Measurements from ENCODE around the gene CADM2.

The CADM2 gene

DNA sequence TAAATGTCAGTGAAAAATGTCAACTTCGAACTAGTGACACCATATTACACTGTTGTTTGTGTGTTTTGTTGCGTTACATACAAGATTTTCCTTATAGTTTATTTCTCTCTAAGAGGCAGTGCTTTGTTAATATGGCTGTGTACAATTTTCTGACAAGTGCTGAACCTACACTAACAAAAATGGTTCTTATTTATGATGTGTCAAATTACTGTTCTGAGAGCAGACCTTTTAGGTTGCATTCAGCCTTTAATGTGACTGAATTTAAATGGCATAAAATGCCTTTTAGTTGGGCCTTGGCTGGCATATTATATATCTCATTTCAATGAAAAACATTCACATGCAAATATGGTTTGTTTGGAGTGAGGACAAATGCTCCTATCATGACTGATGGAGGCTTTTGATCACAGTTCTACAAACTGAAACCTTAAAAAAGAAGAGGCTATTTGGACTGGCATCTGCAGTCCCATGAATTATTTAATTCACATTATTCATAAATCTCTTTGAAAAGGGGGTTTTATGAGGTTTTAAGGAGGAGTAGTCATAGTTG, 750.6 kb downstream of the CADM2 start:
- TF ChIP-seq CTCF (IDR thresholded peaks at IDR 0.05; ENCODE audit: insufficient read depth, low read length, poor library complexity, severe bottlenecking): no peak
- Histone ChIP-seq H3K27me3 (replicated peaks; ENCODE audit: control insufficient read depth, insufficient read depth, low read length) (no peaks in the 10 kb centered on the region), H3K4me3 (replicated peaks; ENCODE audit: low read depth, low read length) (no peak overlapping the region), H3K36me3 (ENCODE audit: control insufficient read depth, insufficient read depth, low read length) (no peaks in the 10 kb centered on the region)
- no peak for DNase-seq (ENCODE audit: extremely low read depth, insufficient read length)

DNA sequence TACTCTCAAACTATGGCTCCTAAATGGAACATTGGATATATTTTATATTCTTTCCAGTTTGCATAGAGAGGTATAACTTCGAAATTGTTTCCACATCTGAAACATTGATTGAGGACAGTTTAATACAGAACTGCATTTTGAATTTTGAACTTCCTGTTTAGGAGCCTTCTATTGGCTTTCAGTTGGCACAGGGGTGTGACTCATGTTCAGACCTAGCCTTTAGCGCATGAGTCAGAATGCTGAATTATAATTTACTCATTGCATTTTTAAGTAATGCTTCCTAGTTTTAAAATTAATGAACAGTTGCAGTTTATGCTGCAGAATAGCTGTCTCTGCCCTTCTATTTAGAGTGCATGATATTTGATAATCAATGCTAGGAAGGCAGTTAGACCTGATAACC, 751.7 kb downstream of the CADM2 start:
- no peak for DNase-seq (ENCODE audit: extremely low read depth, insufficient read length)
- no peak overlapping the region for H3K4me3 ChIP-seq (replicated peaks; ENCODE audit: low read depth, low read length)
- H3K36me3 ChIP-seq (ENCODE audit: control insufficient read depth, insufficient read depth, low read length): no peaks in the 10 kb centered on the region
- no peaks in the 10 kb centered on the region for H3K27me3 ChIP-seq (replicated peaks; ENCODE audit: control insufficient read depth, insufficient read depth, low read length)
- TF ChIP-seq CTCF (IDR thresholded peaks at IDR 0.05; ENCODE audit: insufficient read depth, low read length, poor library complexity, severe bottlenecking): no peak

- Histone ChIP-seq H3K36me3 (ENCODE audit: control insufficient read depth, insufficient read depth, low read length) (no peaks in the 10 kb centered on the region), H3K4me3 (replicated peaks; ENCODE audit: low read depth, low read length) (no peak overlapping the region), H3K27me3 (replicated peaks; ENCODE audit: control insufficient read depth, insufficient read depth, low read length) (no peaks in the 10 kb centered on the region)
- no peak for DNase-seq (ENCODE audit: extremely low read depth, insufficient read length)
- TF ChIP-seq CTCF (IDR thresholded peaks at IDR 0.05; ENCODE audit: insufficient read depth, low read length, poor library complexity, severe bottlenecking): no peak
Observed at GRCh38 chr3:85721409-85722145, 762.8 kb downstream of the CADM2 start.

GRCh38 chr3:85725809-85726208, 767.0 kb downstream of the CADM2 start:
- Histone ChIP-seq H3K36me3 (ENCODE audit: control insufficient read depth, insufficient read depth, low read length) (no peaks in the 10 kb centered on the region), H3K27me3 (replicated peaks; ENCODE audit: control insufficient read depth, insufficient read depth, low read length) (no peaks in the 10 kb centered on the region), H3K4me3 (replicated peaks; ENCODE audit: low read depth, low read length) (no peak overlapping the region)
- no peak for TF ChIP-seq CTCF (IDR thresholded peaks at IDR 0.05; ENCODE audit: insufficient read depth, low read length, poor library complexity, severe bottlenecking)
- no peak for DNase-seq (ENCODE audit: extremely low read depth, insufficient read length)

DNA sequence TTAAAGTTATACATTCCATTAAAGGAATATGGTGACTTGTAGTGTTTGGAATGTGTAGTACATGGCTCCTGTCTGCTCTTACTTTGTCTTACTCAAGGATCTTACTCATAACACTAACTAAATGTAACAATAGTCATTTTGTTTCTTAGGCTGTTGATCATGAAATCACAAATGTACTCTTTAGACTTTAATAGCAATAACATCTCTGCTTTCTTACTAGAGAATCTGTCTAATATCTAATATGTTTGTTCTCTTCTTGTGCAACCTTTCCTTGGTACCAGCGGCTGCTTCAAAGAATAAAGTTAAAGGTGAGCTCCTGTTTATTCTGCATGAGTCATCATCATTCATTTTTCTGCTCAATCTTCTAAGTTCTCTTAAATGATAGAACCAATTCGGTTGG, 767.5 kb downstream of the CADM2 start:
- no peak for DNase-seq (ENCODE audit: extremely low read depth, insufficient read length)
- Histone ChIP-seq H3K36me3 (ENCODE audit: control insufficient read depth, insufficient read depth, low read length) (no peaks in the 10 kb centered on the region), H3K27me3 (replicated peaks; ENCODE audit: control insufficient read depth, insufficient read depth, low read length) (no peaks in the 10 kb centered on the region), H3K4me3 (replicated peaks; ENCODE audit: low read depth, low read length) (no peak overlapping the region)
- TF ChIP-seq CTCF (IDR thresholded peaks at IDR 0.05; ENCODE audit: insufficient read depth, low read length, poor library complexity, severe bottlenecking): no peak

All from GM06990 (cell line).